OCI-LY7 (cell line): ENCODE measurements around the gene SYTL3. TPM values are rescaled to one million over a fixed set of nuclear protein-coding genes. Genes with fewer than 3 reads are reported as not detected.

Experiments used
- BruUV-seq: library from RNA; stranded (reverse); fragments of 400-500 nt; replicated peaks from 2 replicates; lab custom pipeline; 2021; lab: Mats Ljungman, UMichigan
- CTCF ChIA-PET: fragments of 300-600 bp; sonication (Branson Sonifier 250); formaldehyde crosslinking; loops from one replicate; lab custom pipeline; 2022; ENCODE audit warnings: antibody characterized with exemption; ENCODE audit not compliant: unreplicated experiment; lab: Charles Lee
- POLR2A ChIA-PET: fragments of 300-600 bp; sonication (Branson Sonifier 250); formaldehyde crosslinking; loops from one replicate; lab custom pipeline; 2022; ENCODE audit warnings: antibody characterized with exemption; lab: Charles Lee
- DNase-seq: peaks from one replicate; pipeline ENCODE4 v3.0.0-alpha.2; 2015; ENCODE audit warnings: low spot score
- H2AFZ ChIP-seq: fragments of 200-600 bp; sonication (generic), shearing (Covaris generic); 2 replicates; pipeline ENCODE4 v1.6.1; 2014; ENCODE audit warnings: mild to moderate bottlenecking, antibody characterized with exemption, low read length, moderate library complexity
- H3K27ac ChIP-seq: fragments of 200-600 bp; sonication (generic); 2 replicates; pipeline ENCODE4 v1.5.1; 2014; ENCODE audit warnings: mixed run types, low read depth, mild to moderate bottlenecking, moderate library complexity, low read length, inconsistent platforms; ENCODE audit not compliant: poor library complexity, severe bottlenecking
- H3K36me3 ChIP-seq: fragments of 200-600 bp; sonication (generic); 2 replicates; pipeline ENCODE4 v1.6.1; 2014; ENCODE audit warnings: mild to moderate bottlenecking, antibody characterized with exemption, low read length, moderate library complexity, mixed read lengths; ENCODE audit not compliant: insufficient read depth
- H3K4me1 ChIP-seq: fragments of 200-600 bp; sonication (generic); 2 replicates; pipeline ENCODE4 v1.5.1; 2014; ENCODE audit warnings: mild to moderate bottlenecking, low read length; ENCODE audit not compliant: insufficient read depth, poor library complexity, severe bottlenecking
- H3K4me2 ChIP-seq: fragments of 200-600 bp; sonication (generic); 2 replicates; pipeline ENCODE4 v1.6.1; 2014; ENCODE audit warnings: mild to moderate bottlenecking, low read length
- H3K4me3 ChIP-seq: fragments of 200-600 bp; sonication (generic); 2 replicates; pipeline ENCODE4 v1.5.1; 2014; ENCODE audit warnings: mild to moderate bottlenecking, low read depth, low read length; ENCODE audit not compliant: poor library complexity, severe bottlenecking
- H3K79me2 ChIP-seq: fragments of 200-600 bp; sonication (generic); 2 replicates; pipeline ENCODE4 v1.6.1; 2016; ENCODE audit warnings: low read depth, mild to moderate bottlenecking, low read length, moderate library complexity, mixed read lengths; ENCODE audit not compliant: insufficient read depth
- H3K9me2 ChIP-seq: fragments of 200-600 bp; sonication (generic); 2 replicates; pipeline ENCODE4 v1.6.1; 2016; ENCODE audit warnings: mild to moderate bottlenecking, low read length, mixed read lengths; ENCODE audit not compliant: insufficient read depth
- H3K9me3 ChIP-seq: fragments of 200-600 bp; sonication (generic); 2 replicates; pipeline ENCODE4 v1.6.1; 2014; ENCODE audit warnings: mild to moderate bottlenecking, mixed run types, low read length, mixed read lengths
- H4K20me1 ChIP-seq: fragments of 200-600 bp; sonication (generic); 2 replicates; pipeline ENCODE4 v1.6.1; 2014; ENCODE audit warnings: mild to moderate bottlenecking, antibody characterized with exemption, low read length, moderate library complexity, mixed read lengths; ENCODE audit not compliant: insufficient read depth
- EZH2phosphoT487 ChIP-seq: fragments of 200-600 bp; sonication (generic); IDR thresholded peaks from 2 replicates; pipeline ENCODE4 v1.6.1; 2018; ENCODE audit warnings: low read depth, borderline replicate concordance, mild to moderate bottlenecking, mixed run types, antibody characterized with exemption, low read length, moderate library complexity, mixed read lengths
- intact Hi-C: fragments of 100-400 bp; cut with micrococcal nuclease; formaldehyde crosslinking; loops from one replicate; pipeline ENCODE4 v1.10.0; 2022; ENCODE audit not compliant: unreplicated experiment
- total RNA-seq, 2 experiments: library from RNA; depleted of rRNA in 1 of 2; stranded (reverse); fragments of >200 nt in 1 of 2; shearing (Covaris generic) in 1 of 2; gene quantifications; 2 replicates each; pipeline ENCODE4 v1.2.3, GENCODE V29; 2014 to 2022
- TF ChIP-seq, protein P1 (sequence below): fragments of 200-600 bp; sonication (generic); conservative IDR thresholded peaks from 2 replicates; pipeline ENCODE4 v1.5.1; 2014; ENCODE audit warnings: mild to moderate bottlenecking, antibody characterized with exemption, low read length, moderate library complexity, mixed read lengths

The SYTL3 gene
- total RNA-seq, 2 experiments from 2014 or later, result 0.32 to 0.89 TPM

- BruUV-seq, result no TSS peak
- Histone ChIP-seq H3K9me2 (no peaks in the 10 kb centered on the region), H3K4me2 (no peak overlapping the region), H2AFZ (no peak overlapping the region), H3K27ac (no peak overlapping the region), H3K4me1 (no peaks in the 10 kb centered on the region), H3K4me3 (no peak overlapping the region), H3K36me3 (peaks cover 47% of the 10 kb centered on the region; the same call in 1 of the 2 replicates), H3K9me3 (no peaks in the 10 kb centered on the region), H3K79me2 (no peaks in the 10 kb centered on the region), H4K20me1 (no peaks in the 10 kb centered on the region)
- intact Hi-C loops, result no loop called here
- POLR2A ChIA-PET, result interaction anchor here (0.6 kb wide), 1 partner anchor 499 kb away, joined by 3 read pairs; no protein-coding TSS in a partner anchor
- CTCF ChIA-PET, result no interaction called here
- TF ChIP-seq, protein P1, sequence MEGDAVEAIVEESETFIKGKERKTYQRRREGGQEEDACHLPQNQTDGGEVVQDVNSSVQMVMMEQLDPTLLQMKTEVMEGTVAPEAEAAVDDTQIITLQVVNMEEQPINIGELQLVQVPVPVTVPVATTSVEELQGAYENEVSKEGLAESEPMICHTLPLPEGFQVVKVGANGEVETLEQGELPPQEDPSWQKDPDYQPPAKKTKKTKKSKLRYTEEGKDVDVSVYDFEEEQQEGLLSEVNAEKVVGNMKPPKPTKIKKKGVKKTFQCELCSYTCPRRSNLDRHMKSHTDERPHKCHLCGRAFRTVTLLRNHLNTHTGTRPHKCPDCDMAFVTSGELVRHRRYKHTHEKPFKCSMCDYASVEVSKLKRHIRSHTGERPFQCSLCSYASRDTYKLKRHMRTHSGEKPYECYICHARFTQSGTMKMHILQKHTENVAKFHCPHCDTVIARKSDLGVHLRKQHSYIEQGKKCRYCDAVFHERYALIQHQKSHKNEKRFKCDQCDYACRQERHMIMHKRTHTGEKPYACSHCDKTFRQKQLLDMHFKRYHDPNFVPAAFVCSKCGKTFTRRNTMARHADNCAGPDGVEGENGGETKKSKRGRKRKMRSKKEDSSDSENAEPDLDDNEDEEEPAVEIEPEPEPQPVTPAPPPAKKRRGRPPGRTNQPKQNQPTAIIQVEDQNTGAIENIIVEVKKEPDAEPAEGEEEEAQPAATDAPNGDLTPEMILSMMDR, result peak; percentile 63
- no peak for TF ChIP-seq EZH2phosphoT487
- DNase-seq, result peak; percentile 20
These were observed 20.3 kb upstream of the SYTL3 start for GRCh38 chr6:158629367-158630221.

DNA sequence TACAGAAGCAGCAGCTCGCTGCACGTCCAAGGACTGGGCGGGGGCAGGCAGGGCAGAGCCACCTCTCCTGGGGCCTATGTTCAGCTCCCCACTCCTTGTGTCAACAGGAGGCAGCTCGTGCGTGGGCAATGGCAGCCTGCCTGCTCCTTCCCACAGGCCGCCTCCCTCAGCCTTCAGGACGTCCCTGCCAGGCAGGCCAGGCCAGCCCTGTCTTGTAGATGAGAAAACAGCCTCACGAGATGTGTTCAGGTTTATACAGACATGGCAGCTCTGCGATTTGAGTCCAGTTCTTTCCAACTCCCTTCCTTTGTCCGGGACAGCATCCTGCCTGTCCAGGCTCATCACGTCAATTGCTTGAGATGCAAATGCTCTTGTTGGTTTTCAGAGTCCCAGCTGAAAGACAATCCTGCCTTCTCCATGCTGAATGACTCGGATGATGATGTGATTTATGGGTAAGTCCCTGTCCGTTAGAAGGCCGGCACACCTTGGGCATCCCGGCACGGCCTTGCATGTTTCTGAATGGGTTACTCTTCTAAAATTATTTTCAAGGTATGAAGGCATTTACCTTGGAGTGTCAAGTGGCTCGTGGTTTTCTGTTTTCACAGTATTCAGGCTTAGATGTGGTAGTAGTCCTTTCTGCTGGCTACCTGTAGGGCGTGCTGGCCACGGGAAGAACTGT lies 18.8 kb upstream of the SYTL3 start:
- Histone ChIP-seq H3K36me3 (peaks cover 54% of the 10 kb centered on the region; the same call in 1 of the 2 replicates), H3K27ac (no peak overlapping the region), H3K4me1 (no peaks in the 10 kb centered on the region), H3K9me2 (no peaks in the 10 kb centered on the region), H4K20me1 (no peaks in the 10 kb centered on the region), H3K4me3 (no peak overlapping the region), H3K79me2 (no peaks in the 10 kb centered on the region), H3K9me3 (no peaks in the 10 kb centered on the region), H2AFZ (no peak overlapping the region), H3K4me2 (no peak overlapping the region)
- TF ChIP-seq, protein P1, result no peak
- TF ChIP-seq EZH2phosphoT487, result no peak
- CTCF ChIA-PET, result no interaction called here
- POLR2A ChIA-PET, result interaction anchor here (0.6 kb wide), 1 partner anchor 19 kb away, joined by 4 read pairs; no protein-coding TSS in a partner anchor
- intact Hi-C loops, result no loop called here
- no TSS peak for BruUV-seq
- no peak for DNase-seq
